ENCODE results near the gene DTX3L. TPM values are rescaled to one million over a fixed set of nuclear protein-coding genes. Genes with fewer than 3 reads are reported as not detected.

The DTX3L gene
- total and polyA plus RNA-seq, 2 of the 13 experiments (the other 11 are each of a cell fraction or from before 2014, with no cell fraction given), result 2.5 to 10.9 TPM

DNA sequence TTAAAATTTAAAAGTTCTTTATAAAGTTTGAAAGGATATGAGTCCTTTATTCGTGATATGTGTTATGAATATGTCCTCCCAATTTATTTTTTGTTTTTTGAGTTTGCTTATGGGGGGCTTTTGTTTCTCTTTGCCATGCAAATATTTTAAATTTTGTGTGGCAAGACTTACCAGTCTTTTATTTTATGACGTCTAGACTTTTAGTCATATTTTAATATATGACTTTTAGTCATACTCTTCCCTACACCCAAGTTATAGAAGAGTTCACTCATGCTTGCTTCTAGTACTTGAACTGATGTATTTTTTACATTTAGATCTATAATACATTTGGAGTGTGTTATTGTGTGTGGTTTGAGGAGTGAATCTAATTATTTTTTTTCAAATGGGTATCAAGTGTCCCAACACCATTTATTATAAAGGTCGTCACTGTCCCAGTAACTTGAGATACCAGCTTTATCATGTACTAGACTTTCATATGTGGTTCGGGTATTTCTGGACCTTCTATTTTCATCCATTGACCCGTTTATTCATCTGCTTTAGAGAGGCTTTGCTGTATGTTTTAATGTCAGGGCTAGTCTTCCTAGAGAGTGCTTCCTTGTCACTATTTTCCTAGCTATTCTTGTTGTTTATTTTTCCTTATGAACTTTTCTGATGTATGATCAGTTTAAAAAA, 14.1 kb downstream of the DTX3L start:
- Histone ChIP-seq H3K27me3 (ENCODE audit: control insufficient read depth in 1 of 2, insufficient read depth in 2 of 2, low read length in 2 of 2) (no peaks in the 10 kb centered on the region), H4K20me1 (ENCODE audit: insufficient read depth, low read length) (no peaks in the 10 kb centered on the region), H2AFZ (ENCODE audit: low read length) (no peak overlapping the region), H3K79me2 (ENCODE audit: insufficient read depth, low read length) (no peaks in the 10 kb centered on the region), H3K9ac (ENCODE audit: insufficient read depth, low read depth, low read length) (no peak overlapping the region), H3K9me3 (ENCODE audit: low read length) (peaks cover 20% of the 10 kb centered on the region), H3K4me2 (ENCODE audit: low read depth, low read length) (no peak overlapping the region), H3K36me3 (replicated peaks in 1 of 2; ENCODE audit: control insufficient read depth in 1 of 2, insufficient read depth in 2 of 2, low read length in 2 of 2) (no peaks in the 10 kb centered on the region), H3K27ac (ENCODE audit: extremely low read length, insufficient read depth, low read length) (no peak overlapping the region), H3K4me1 (ENCODE audit: insufficient read depth, low read length) (peaks cover 17% of the 10 kb centered on the region), H3K4me3 (replicated peaks in 1 of 3; ENCODE audit: insufficient read depth in 1 of 3, low read depth in 2 of 3, low read length in 3 of 3) (no peak overlapping the region)
- ChIA-PET POLR2A (no interaction called here), CTCF (ENCODE audit: low intra/inter-chr PET ratio, low total read pairs) (no interaction called here)
- in situ Hi-C loops (cut with HindIII; ENCODE audit: extremely low pct_ligation_motif_present, low pct_unique_long_range_greater_than_20kb) (no loop called here), intact Hi-C loops (cut with micrococcal nuclease; ENCODE audit: unreplicated experiment) (no loop called here)
- no TSS peak for BruUV-seq (replicated peaks)
- DNase-seq (ENCODE audit: low spot score), result no peak
- WGBS (ENCODE audit: low lambda C conversion rate), result 54% methylated on average over 5 of the region's 5 CpGs
- no peak for ATAC-seq
- no peak for FAIRE-seq
- TF ChIP-seq YEATS4 (CRISPR knock-in tag; IDR thresholded peaks at IDR 0.05; ENCODE audit: borderline replicate concordance), result no peak
- no peak for TF ChIP-seq KLF15 (CRISPR knock-in tag; IDR thresholded peaks at IDR 0.05; ENCODE audit: borderline replicate concordance)
- TF ChIP-seq PRMT3 (CRISPR knock-in tag; IDR thresholded peaks at IDR 0.05; ENCODE audit: borderline replicate concordance, low read depth), result no peak
- TF ChIP-seq REXO4 (CRISPR knock-in tag; IDR thresholded peaks at IDR 0.05; ENCODE audit: borderline replicate concordance), result no peak
- no peak for TF ChIP-seq ZEB1 (IDR thresholded peaks at IDR 0.05; ENCODE audit: insufficient replicate concordance, low read depth)
- no peak for TF ChIP-seq ZNF501 (CRISPR knock-in tag; IDR thresholded peaks at IDR 0.05)
- no peak for TF ChIP-seq GRHL1 (CRISPR knock-in tag; conservative IDR thresholded peaks at IDR 0.05)
- TF ChIP-seq, protein P1, sequence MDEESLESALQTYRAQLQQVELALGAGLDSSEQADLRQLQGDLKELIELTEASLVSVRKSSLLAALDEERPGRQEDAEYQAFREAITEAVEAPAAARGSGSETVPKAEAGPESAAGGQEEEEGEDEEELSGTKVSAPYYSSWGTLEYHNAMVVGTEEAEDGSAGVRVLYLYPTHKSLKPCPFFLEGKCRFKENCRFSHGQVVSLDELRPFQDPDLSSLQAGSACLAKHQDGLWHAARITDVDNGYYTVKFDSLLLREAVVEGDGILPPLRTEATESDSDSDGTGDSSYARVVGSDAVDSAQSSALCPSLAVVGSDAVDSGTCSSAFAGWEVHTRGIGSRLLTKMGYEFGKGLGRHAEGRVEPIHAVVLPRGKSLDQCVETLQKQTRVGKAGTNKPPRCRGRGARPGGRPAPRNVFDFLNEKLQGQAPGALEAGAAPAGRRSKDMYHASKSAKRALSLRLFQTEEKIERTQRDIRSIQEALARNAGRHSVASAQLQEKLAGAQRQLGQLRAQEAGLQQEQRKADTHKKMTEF (CRISPR knock-in tag; IDR thresholded peaks at IDR 0.05), result no peak
- TF ChIP-seq PCBP1 (IDR thresholded peaks at IDR 0.05; ENCODE audit: borderline replicate concordance, low read depth, low read length), result no peak
- TF ChIP-seq MAFG (CRISPR knock-in tag; IDR thresholded peaks at IDR 0.05), result no peak
- TF ChIP-seq, protein P2, sequence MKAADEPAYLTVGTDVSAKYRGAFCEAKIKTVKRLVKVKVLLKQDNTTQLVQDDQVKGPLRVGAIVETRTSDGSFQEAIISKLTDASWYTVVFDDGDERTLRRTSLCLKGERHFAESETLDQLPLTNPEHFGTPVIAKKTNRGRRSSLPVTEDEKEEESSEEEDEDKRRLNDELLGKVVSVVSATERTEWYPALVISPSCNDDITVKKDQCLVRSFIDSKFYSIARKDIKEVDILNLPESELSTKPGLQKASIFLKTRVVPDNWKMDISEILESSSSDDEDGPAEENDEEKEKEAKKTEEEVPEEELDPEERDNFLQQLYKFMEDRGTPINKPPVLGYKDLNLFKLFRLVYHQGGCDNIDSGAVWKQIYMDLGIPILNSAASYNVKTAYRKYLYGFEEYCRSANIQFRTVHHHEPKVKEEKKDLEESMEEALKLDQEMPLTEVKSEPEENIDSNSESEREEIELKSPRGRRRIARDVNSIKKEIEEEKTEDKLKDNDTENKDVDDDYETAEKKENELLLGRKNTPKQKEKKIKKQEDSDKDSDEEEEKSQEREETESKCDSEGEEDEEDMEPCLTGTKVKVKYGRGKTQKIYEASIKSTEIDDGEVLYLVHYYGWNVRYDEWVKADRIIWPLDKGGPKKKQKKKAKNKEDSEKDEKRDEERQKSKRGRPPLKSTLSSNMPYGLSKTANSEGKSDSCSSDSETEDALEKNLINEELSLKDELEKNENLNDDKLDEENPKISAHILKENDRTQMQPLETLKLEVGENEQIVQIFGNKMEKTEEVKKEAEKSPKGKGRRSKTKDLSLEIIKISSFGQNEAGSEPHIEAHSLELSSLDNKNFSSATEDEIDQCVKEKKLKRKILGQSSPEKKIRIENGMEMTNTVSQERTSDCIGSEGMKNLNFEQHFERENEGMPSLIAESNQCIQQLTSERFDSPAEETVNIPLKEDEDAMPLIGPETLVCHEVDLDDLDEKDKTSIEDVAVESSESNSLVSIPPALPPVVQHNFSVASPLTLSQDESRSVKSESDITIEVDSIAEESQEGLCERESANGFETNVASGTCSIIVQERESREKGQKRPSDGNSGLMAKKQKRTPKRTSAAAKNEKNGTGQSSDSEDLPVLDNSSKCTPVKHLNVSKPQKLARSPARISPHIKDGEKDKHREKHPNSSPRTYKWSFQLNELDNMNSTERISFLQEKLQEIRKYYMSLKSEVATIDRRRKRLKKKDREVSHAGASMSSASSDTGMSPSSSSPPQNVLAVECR (CRISPR knock-in tag; IDR thresholded peaks at IDR 0.05; ENCODE audit: borderline replicate concordance), result no peak
- no peak for TF ChIP-seq KDM5A (IDR thresholded peaks at IDR 0.05; ENCODE audit: borderline replicate concordance, low read length)
- no peak for TF ChIP-seq NFRKB (IDR thresholded peaks at IDR 0.05)
- no peak for TF ChIP-seq ZNF607 (CRISPR knock-in tag; IDR thresholded peaks at IDR 0.05; ENCODE audit: borderline replicate concordance)
- TF ChIP-seq ZFAT (CRISPR knock-in tag; conservative IDR thresholded peaks at IDR 0.05), result no peak
- TF ChIP-seq ZNF317 (CRISPR knock-in tag; IDR thresholded peaks at IDR 0.05), result no peak
- no peak for TF ChIP-seq JARID2 (CRISPR knock-in tag; IDR thresholded peaks at IDR 0.05; ENCODE audit: insufficient replicate concordance)

All from HepG2 (cell line).